Measurements from ENCODE around the gene PODN. TPM values are rescaled to one million over a fixed set of nuclear protein-coding genes. Genes with fewer than 3 reads are reported as not detected.

Gene PODN
- total RNA-seq, 1 experiment from 2014 or later = 0.23 TPM

DNA sequence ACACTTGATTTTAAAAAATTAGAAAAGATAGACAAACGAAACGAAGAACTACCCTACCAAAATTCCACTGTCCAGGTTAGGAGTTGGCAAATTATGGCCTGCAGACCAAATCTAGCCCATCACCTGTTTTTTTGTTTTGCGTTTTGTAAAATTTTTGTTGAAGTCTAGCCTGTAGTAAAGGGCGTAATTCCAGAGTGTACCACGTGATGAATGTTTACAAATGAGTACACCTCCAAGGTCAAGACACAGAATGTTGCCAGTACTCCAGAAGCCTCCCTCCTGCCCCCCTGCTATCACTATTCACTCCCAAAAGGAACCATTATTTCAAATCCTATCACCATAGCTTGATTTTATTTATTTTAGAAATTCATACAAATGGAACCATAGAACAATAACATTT lies 17.1 kb upstream of the PODN start:
- Histone ChIP-seq H3K27ac (ENCODE audit: low read length) (no peak overlapping the region), H3K4me1 (ENCODE audit: control insufficient read depth, insufficient read depth, low read length) (peaks cover 17% of the 10 kb centered on the region), H3K36me3 (ENCODE audit: control insufficient read depth, insufficient read depth, low read length) (no peaks in the 10 kb centered on the region), H3K4me3 (ENCODE audit: low read depth in 2 of 2, low read length in 2 of 2) (no peak overlapping the region), H3K27me3 (ENCODE audit: control insufficient read depth, insufficient read depth, low read length) (no peaks in the 10 kb centered on the region), H3K9me3 (ENCODE audit: control insufficient read depth, insufficient read depth, low read depth, low read length) (no peaks in the 10 kb centered on the region)
- TF ChIP-seq TCF7L2 (IDR thresholded peaks at IDR 0.05; ENCODE audit: low read depth, low read length) = no peak
- TF ChIP-seq, protein P1, sequence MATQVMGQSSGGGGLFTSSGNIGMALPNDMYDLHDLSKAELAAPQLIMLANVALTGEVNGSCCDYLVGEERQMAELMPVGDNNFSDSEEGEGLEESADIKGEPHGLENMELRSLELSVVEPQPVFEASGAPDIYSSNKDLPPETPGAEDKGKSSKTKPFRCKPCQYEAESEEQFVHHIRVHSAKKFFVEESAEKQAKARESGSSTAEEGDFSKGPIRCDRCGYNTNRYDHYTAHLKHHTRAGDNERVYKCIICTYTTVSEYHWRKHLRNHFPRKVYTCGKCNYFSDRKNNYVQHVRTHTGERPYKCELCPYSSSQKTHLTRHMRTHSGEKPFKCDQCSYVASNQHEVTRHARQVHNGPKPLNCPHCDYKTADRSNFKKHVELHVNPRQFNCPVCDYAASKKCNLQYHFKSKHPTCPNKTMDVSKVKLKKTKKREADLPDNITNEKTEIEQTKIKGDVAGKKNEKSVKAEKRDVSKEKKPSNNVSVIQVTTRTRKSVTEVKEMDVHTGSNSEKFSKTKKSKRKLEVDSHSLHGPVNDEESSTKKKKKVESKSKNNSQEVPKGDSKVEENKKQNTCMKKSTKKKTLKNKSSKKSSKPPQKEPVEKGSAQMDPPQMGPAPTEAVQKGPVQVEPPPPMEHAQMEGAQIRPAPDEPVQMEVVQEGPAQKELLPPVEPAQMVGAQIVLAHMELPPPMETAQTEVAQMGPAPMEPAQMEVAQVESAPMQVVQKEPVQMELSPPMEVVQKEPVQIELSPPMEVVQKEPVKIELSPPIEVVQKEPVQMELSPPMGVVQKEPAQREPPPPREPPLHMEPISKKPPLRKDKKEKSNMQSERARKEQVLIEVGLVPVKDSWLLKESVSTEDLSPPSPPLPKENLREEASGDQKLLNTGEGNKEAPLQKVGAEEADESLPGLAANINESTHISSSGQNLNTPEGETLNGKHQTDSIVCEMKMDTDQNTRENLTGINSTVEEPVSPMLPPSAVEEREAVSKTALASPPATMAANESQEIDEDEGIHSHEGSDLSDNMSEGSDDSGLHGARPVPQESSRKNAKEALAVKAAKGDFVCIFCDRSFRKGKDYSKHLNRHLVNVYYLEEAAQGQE (IDR thresholded peaks at IDR 0.05; ENCODE audit: insufficient read depth in 1 of 2, low read depth in 2 of 2, low read length in 1 of 2) = no peak
- TF ChIP-seq SIN3A (IDR thresholded peaks at IDR 0.05; ENCODE audit: borderline replicate concordance, insufficient read depth, low read depth, low read length) = no peak
- no peak for TF ChIP-seq POLR2AphosphoS5 (IDR thresholded peaks at IDR 0.05; ENCODE audit: low read depth, low read length)
- TF ChIP-seq, protein P2, sequence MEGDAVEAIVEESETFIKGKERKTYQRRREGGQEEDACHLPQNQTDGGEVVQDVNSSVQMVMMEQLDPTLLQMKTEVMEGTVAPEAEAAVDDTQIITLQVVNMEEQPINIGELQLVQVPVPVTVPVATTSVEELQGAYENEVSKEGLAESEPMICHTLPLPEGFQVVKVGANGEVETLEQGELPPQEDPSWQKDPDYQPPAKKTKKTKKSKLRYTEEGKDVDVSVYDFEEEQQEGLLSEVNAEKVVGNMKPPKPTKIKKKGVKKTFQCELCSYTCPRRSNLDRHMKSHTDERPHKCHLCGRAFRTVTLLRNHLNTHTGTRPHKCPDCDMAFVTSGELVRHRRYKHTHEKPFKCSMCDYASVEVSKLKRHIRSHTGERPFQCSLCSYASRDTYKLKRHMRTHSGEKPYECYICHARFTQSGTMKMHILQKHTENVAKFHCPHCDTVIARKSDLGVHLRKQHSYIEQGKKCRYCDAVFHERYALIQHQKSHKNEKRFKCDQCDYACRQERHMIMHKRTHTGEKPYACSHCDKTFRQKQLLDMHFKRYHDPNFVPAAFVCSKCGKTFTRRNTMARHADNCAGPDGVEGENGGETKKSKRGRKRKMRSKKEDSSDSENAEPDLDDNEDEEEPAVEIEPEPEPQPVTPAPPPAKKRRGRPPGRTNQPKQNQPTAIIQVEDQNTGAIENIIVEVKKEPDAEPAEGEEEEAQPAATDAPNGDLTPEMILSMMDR (IDR thresholded peaks at IDR 0.05) = no peak
- ATAC-seq (no peak), DNase-seq (ENCODE audit: low read depth, low spot score) (no peak)
- in situ Hi-C loops (cut with HindIII; ENCODE audit: low pct_unique_long_range_greater_than_20kb, low sequenced_read_pairs) = no loop called here
- BruUV-seq (replicated peaks) = no TSS peak
- intact Hi-C loops (cut with micrococcal nuclease; ENCODE audit: unreplicated experiment) = loop anchor here (10.0 kb wide), 1 partner anchor 130 kb away; no protein-coding TSS in a partner anchor
- ChIA-PET CTCF (no interaction called here), POLR2A (no interaction called here)

DNA sequence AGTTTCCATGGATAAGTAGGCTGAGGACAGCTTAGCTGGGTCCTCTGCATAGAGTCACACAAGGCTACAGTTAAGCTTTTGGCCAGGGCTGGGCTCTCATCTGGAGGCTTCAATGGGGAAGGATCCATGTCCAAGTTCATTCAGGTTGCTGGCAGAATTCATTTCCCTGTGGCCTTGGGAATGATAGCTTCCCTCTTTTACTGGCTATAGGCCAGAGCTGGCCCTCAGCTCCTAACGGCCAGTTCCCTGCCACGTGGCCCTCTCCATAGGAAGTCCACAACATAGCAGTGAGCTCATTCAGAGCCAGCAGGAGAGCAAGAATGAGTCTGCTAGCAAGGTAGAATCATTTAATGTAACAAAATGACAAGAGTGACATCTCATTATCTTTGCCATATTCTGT lies 15.1 kb upstream of the PODN start:
- ChIA-PET CTCF (no interaction called here), POLR2A (no interaction called here)
- intact Hi-C loops (cut with micrococcal nuclease; ENCODE audit: unreplicated experiment) (loop anchor here (10.0 kb wide), 1 partner anchor 128 kb away; no protein-coding TSS in a partner anchor), in situ Hi-C loops (cut with HindIII; ENCODE audit: low pct_unique_long_range_greater_than_20kb, low sequenced_read_pairs) (no loop called here)
- no peak for DNase-seq (ENCODE audit: low read depth, low spot score)
- peak overlapping the region; percentile 31 for H3K27ac ChIP-seq (ENCODE audit: low read length)
- peak; percentile 78 for ATAC-seq
- no peak overlapping the region for H3K4me3 ChIP-seq (ENCODE audit: low read depth in 2 of 2, low read length in 2 of 2)
- peaks cover 17% of the 10 kb centered on the region for H3K4me1 ChIP-seq (ENCODE audit: control insufficient read depth, insufficient read depth, low read length)
- no TSS peak for BruUV-seq (replicated peaks)
- no peaks in the 10 kb centered on the region for H3K27me3 ChIP-seq (ENCODE audit: control insufficient read depth, insufficient read depth, low read length)
- TF ChIP-seq SIN3A (IDR thresholded peaks at IDR 0.05; ENCODE audit: borderline replicate concordance, insufficient read depth, low read depth, low read length) = no peak
- TF ChIP-seq, protein P2 (IDR thresholded peaks at IDR 0.05) = no peak
- TF ChIP-seq TCF7L2 (IDR thresholded peaks at IDR 0.05; ENCODE audit: low read depth, low read length) = no peak
- TF ChIP-seq POLR2AphosphoS5 (IDR thresholded peaks at IDR 0.05; ENCODE audit: low read depth, low read length) = no peak
- TF ChIP-seq, protein P1 (IDR thresholded peaks at IDR 0.05; ENCODE audit: insufficient read depth in 1 of 2, low read depth in 2 of 2, low read length in 1 of 2) = no peak
- H3K36me3 ChIP-seq (ENCODE audit: control insufficient read depth, insufficient read depth, low read length) = peaks cover 5% of the 10 kb centered on the region
- H3K9me3 ChIP-seq (ENCODE audit: control insufficient read depth, insufficient read depth, low read depth, low read length) = no peaks in the 10 kb centered on the region

Data from Panc1 (cell line).